ENCODE results near the gene RPAP2.

Gene RPAP2

GRCh38 chr1:92299477-92300150, 755 bp downstream of the RPAP2 start:
- DNase-seq (ENCODE audit: insufficient read length) (no peak), FAIRE-seq (no peak)
- no peak for TF ChIP-seq TAF1 (IDR thresholded peaks at IDR 0.05; ENCODE audit: borderline replicate concordance, low read depth, low read length)

GRCh38 chr1:92301021-92301420, 2.2 kb downstream of the RPAP2 start:
- no peak for FAIRE-seq
- TF ChIP-seq POLR2AphosphoS5 (IDR thresholded peaks at IDR 0.05; ENCODE audit: low read depth, low read length) (no peak), POLR2A (IDR thresholded peaks at IDR 0.05; ENCODE audit: low read depth, low read length) (no peak), TAF1 (IDR thresholded peaks at IDR 0.05; ENCODE audit: borderline replicate concordance, low read depth, low read length) (no peak)
- DNase-seq (ENCODE audit: insufficient read length): no peak

GRCh38 chr1:92306020-92306419, 7.2 kb downstream of the RPAP2 start:
- FAIRE-seq (no peak), DNase-seq (ENCODE audit: insufficient read length) (no peak)
- no peak for TF ChIP-seq POLR2A (IDR thresholded peaks at IDR 0.05; ENCODE audit: low read depth, low read length)
- no peak for TF ChIP-seq TAF1 (IDR thresholded peaks at IDR 0.05; ENCODE audit: borderline replicate concordance, low read depth, low read length)
- TF ChIP-seq POLR2AphosphoS5 (IDR thresholded peaks at IDR 0.05; ENCODE audit: low read depth, low read length): no peak

- FAIRE-seq (no peak), DNase-seq (ENCODE audit: insufficient read length) (no peak)
- TF ChIP-seq POLR2AphosphoS5 (IDR thresholded peaks at IDR 0.05; ENCODE audit: low read depth, low read length): no peak
- TF ChIP-seq POLR2A (IDR thresholded peaks at IDR 0.05; ENCODE audit: low read depth, low read length): no peak
- TF ChIP-seq TAF1 (IDR thresholded peaks at IDR 0.05; ENCODE audit: borderline replicate concordance, low read depth, low read length): no peak
Measured at GRCh38 chr1:92307980-92308379, 9.1 kb downstream of the RPAP2 start.

GRCh38 chr1:92310185-92310597, 11.3 kb downstream of the RPAP2 start:
- TF ChIP-seq POLR2AphosphoS5 (IDR thresholded peaks at IDR 0.05; ENCODE audit: low read depth, low read length): no peak
- no peak for TF ChIP-seq POLR2A (IDR thresholded peaks at IDR 0.05; ENCODE audit: low read depth, low read length)
- no peak for TF ChIP-seq TAF1 (IDR thresholded peaks at IDR 0.05; ENCODE audit: borderline replicate concordance, low read depth, low read length)
- no peak for FAIRE-seq
- no peak for DNase-seq (ENCODE audit: insufficient read length)

- FAIRE-seq (no peak), DNase-seq (ENCODE audit: insufficient read length) (no peak)
- TF ChIP-seq POLR2AphosphoS5 (IDR thresholded peaks at IDR 0.05; ENCODE audit: low read depth, low read length): no peak
- TF ChIP-seq POLR2A (IDR thresholded peaks at IDR 0.05; ENCODE audit: low read depth, low read length): no peak
- no peak for TF ChIP-seq TAF1 (IDR thresholded peaks at IDR 0.05; ENCODE audit: borderline replicate concordance, low read depth, low read length)
Measured at GRCh38 chr1:92314024-92314423, 15.2 kb downstream of the RPAP2 start.

GRCh38 chr1:92315766-92316599, 17.1 kb downstream of the RPAP2 start:
- no peak for TF ChIP-seq TAF1 (IDR thresholded peaks at IDR 0.05; ENCODE audit: borderline replicate concordance, low read depth, low read length)
- no peak for TF ChIP-seq POLR2AphosphoS5 (IDR thresholded peaks at IDR 0.05; ENCODE audit: low read depth, low read length)
- TF ChIP-seq POLR2A (IDR thresholded peaks at IDR 0.05; ENCODE audit: low read depth, low read length): no peak
- DNase-seq (ENCODE audit: insufficient read length) (no peak), FAIRE-seq (no peak)

- FAIRE-seq: no peak
- TF ChIP-seq POLR2AphosphoS5 (IDR thresholded peaks at IDR 0.05; ENCODE audit: low read depth, low read length) (no peak), POLR2A (IDR thresholded peaks at IDR 0.05; ENCODE audit: low read depth, low read length) (no peak), TAF1 (IDR thresholded peaks at IDR 0.05; ENCODE audit: borderline replicate concordance, low read depth, low read length) (no peak)
- DNase-seq (ENCODE audit: insufficient read length): no peak
Measured at GRCh38 chr1:92317836-92318493, 19.1 kb downstream of the RPAP2 start.

- TF ChIP-seq POLR2AphosphoS5 (IDR thresholded peaks at IDR 0.05; ENCODE audit: low read depth, low read length) (no peak), TAF1 (IDR thresholded peaks at IDR 0.05; ENCODE audit: borderline replicate concordance, low read depth, low read length) (no peak), POLR2A (IDR thresholded peaks at IDR 0.05; ENCODE audit: low read depth, low read length) (no peak)
- FAIRE-seq (no peak), DNase-seq (ENCODE audit: insufficient read length) (no peak)
Measured at GRCh38 chr1:92323473-92324453, 24.9 kb downstream of the RPAP2 start.

- no peak for FAIRE-seq
- TF ChIP-seq POLR2A (IDR thresholded peaks at IDR 0.05; ENCODE audit: low read depth, low read length): no peak
- no peak for TF ChIP-seq POLR2AphosphoS5 (IDR thresholded peaks at IDR 0.05; ENCODE audit: low read depth, low read length)
- no peak for TF ChIP-seq TAF1 (IDR thresholded peaks at IDR 0.05; ENCODE audit: borderline replicate concordance, low read depth, low read length)
- DNase-seq (ENCODE audit: insufficient read length): no peak
Measured at GRCh38 chr1:92324784-92325183, 25.9 kb downstream of the RPAP2 start.

- FAIRE-seq: no peak
- DNase-seq (ENCODE audit: insufficient read length): no peak
- no peak for TF ChIP-seq TAF1 (IDR thresholded peaks at IDR 0.05; ENCODE audit: borderline replicate concordance, low read depth, low read length)
- TF ChIP-seq POLR2A (IDR thresholded peaks at IDR 0.05; ENCODE audit: low read depth, low read length): no peak
- TF ChIP-seq POLR2AphosphoS5 (IDR thresholded peaks at IDR 0.05; ENCODE audit: low read depth, low read length): no peak
Measured at GRCh38 chr1:92326681-92327080, 27.8 kb downstream of the RPAP2 start.

Measured in GM12892 (cell line).